ENCODE results near the gene PTCD3.

PTCD3 gene

GRCh38 chr2:86105969-86106945 lies at the start of gene PTCD3:
TSS of gene PTCD3 (plus strand) at chr2:86106235. CDS start at chr2:86106248, 13 bp downstream.
- in situ Hi-C loops (cut with HindIII; ENCODE audit: low sequenced_read_pairs), result no loop called here

- in situ Hi-C loops (cut with HindIII; ENCODE audit: low sequenced_read_pairs), result no loop called here
Observed at GRCh38 chr2:86056590-86057331, 49.3 kb upstream of the PTCD3 start.

GRCh38 chr2:86062043-86062442 lies 44.0 kb upstream of the PTCD3 start:
- in situ Hi-C loops (cut with HindIII; ENCODE audit: low sequenced_read_pairs), result no loop called here

GRCh38 chr2:86064006-86064405 lies 42.0 kb upstream of the PTCD3 start:
- in situ Hi-C loops (cut with HindIII; ENCODE audit: low sequenced_read_pairs), result no loop called here

GRCh38 chr2:86065512-86065911 lies 40.5 kb upstream of the PTCD3 start:
- in situ Hi-C loops (cut with HindIII; ENCODE audit: low sequenced_read_pairs), result no loop called here

- in situ Hi-C loops (cut with HindIII; ENCODE audit: low sequenced_read_pairs), result no loop called here
Observed at GRCh38 chr2:86066007-86066578, 39.9 kb upstream of the PTCD3 start.

GRCh38 chr2:86066915-86067314 lies 39.1 kb upstream of the PTCD3 start:
- in situ Hi-C loops (cut with HindIII; ENCODE audit: low sequenced_read_pairs), result no loop called here

- in situ Hi-C loops (cut with HindIII; ENCODE audit: low sequenced_read_pairs), result no loop called here
Observed at GRCh38 chr2:86068136-86068588, 37.9 kb upstream of the PTCD3 start.

GRCh38 chr2:86068648-86069047 lies 37.4 kb upstream of the PTCD3 start:
- in situ Hi-C loops (cut with HindIII; ENCODE audit: low sequenced_read_pairs), result no loop called here

GRCh38 chr2:86069091-86069685 lies 36.8 kb upstream of the PTCD3 start:
- in situ Hi-C loops (cut with HindIII; ENCODE audit: low sequenced_read_pairs), result no loop called here

- in situ Hi-C loops (cut with HindIII; ENCODE audit: low sequenced_read_pairs), result no loop called here
Observed at GRCh38 chr2:86069783-86070339, 36.2 kb upstream of the PTCD3 start.

- in situ Hi-C loops (cut with HindIII; ENCODE audit: low sequenced_read_pairs), result no loop called here
Observed at GRCh38 chr2:86070868-86071267, 35.2 kb upstream of the PTCD3 start.

GRCh38 chr2:86072271-86072858 lies 33.7 kb upstream of the PTCD3 start:
- in situ Hi-C loops (cut with HindIII; ENCODE audit: low sequenced_read_pairs), result no loop called here

GRCh38 chr2:86073225-86073624 lies 32.8 kb upstream of the PTCD3 start:
- in situ Hi-C loops (cut with HindIII; ENCODE audit: low sequenced_read_pairs), result no loop called here

- in situ Hi-C loops (cut with HindIII; ENCODE audit: low sequenced_read_pairs), result no loop called here
Observed at GRCh38 chr2:86074256-86074655, 31.8 kb upstream of the PTCD3 start.

GRCh38 chr2:86074811-86075210 lies 31.2 kb upstream of the PTCD3 start:
- in situ Hi-C loops (cut with HindIII; ENCODE audit: low sequenced_read_pairs), result no loop called here

GRCh38 chr2:86075886-86076285 lies 30.1 kb upstream of the PTCD3 start:
- in situ Hi-C loops (cut with HindIII; ENCODE audit: low sequenced_read_pairs), result no loop called here

GRCh38 chr2:86078774-86079545 lies 27.1 kb upstream of the PTCD3 start:
- in situ Hi-C loops (cut with HindIII; ENCODE audit: low sequenced_read_pairs), result no loop called here

Measured in DLD1 (cell line).